DMS79 treated with DMSO at 0.1 percent for 48 hours (cell line): ENCODE results near the gene SLC2A14.
"Not testable (repeated sequence)": the region's sequence is repeated elsewhere in the genome, so short reads cannot be mapped to it uniquely, and the experiment has no call there.

Experiments
- DNase-seq: peaks from one replicate; lab custom pipeline; 2025; lab: John Stamatoyannopoulos, UW

SLC2A14 gene

DNA sequence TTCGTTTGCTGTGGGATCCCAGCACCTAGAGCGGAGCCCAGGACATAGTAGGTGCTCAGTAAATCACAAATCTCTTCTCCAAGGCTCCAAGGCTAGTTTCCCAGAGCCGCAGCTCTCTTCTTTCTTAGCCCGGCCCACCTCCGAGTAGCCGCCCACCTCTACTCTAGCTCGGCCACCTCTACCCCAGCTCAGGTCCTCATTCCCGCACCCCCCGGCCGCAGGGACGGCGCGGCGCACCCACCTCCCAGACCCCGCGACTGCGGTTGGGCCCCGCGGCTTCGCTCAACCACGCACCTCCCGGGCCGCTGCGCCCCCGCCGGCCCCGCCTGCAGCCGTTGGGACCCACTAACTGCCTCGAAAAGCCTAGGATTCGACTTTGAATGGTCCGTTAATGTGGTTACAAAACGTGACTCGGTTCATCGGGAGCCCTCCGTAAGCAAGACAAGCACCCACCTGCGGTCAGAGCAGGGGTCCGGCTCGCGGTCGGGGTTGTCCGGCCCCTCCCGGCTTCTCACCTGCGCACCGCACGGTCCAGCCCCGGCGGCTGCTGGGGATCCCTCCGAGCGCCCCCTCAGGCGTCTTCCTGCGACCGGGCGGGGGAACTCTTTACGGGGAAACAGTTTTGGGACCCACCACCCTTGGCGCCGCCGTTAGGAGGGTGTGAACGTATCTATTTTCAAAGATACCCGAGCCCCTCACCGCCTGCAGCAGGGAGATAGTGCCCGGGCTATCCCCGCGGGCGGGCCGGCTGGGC is at the start of gene SLC2A14:
TSS of gene SLC2A14 (minus strand) at position 350 of the 754 bp plus-strand sequence. CDS start 3,035 bp downstream, outside the sequence.
- DNase-seq: no peak

DNA sequence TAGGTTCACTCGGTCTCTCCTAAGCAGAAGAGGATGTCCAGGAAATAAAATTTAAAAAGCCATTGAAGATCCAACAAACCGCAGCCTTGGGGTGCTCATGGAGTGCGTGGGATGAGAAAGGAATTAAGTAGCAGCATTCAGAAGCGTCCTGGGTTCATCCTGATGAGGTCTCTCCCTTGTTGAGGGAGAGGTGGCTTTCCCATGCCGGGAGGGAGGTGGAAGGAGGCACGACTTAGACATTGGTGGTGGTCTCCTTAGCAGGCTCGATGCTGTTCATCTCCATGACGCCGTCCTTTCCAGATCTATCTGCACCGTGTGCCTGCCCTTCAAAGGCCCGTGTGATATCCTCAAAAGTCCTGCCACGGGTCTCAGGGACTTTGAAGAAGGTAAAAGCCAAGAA is 48.5 kb upstream of the SLC2A14 start:
- not testable (repeated sequence) for DNase-seq

DNA sequence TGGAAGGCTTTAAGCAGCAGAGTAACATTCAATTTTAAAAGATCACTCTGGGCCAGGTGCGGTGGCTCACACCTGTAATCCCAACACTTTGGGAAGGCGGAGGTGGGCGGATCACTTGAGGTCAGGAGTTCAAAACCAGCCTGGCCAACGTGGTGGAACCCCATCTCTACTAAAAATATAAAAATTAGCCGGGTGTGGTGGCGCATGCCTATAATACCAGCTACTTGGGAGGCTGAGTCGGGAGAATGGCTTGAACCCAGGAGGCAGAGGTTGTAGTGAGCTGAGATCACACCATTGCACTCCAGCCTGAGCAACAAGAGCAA is 45.5 kb upstream of the SLC2A14 start:
- DNase-seq: not testable (repeated sequence)

DNA sequence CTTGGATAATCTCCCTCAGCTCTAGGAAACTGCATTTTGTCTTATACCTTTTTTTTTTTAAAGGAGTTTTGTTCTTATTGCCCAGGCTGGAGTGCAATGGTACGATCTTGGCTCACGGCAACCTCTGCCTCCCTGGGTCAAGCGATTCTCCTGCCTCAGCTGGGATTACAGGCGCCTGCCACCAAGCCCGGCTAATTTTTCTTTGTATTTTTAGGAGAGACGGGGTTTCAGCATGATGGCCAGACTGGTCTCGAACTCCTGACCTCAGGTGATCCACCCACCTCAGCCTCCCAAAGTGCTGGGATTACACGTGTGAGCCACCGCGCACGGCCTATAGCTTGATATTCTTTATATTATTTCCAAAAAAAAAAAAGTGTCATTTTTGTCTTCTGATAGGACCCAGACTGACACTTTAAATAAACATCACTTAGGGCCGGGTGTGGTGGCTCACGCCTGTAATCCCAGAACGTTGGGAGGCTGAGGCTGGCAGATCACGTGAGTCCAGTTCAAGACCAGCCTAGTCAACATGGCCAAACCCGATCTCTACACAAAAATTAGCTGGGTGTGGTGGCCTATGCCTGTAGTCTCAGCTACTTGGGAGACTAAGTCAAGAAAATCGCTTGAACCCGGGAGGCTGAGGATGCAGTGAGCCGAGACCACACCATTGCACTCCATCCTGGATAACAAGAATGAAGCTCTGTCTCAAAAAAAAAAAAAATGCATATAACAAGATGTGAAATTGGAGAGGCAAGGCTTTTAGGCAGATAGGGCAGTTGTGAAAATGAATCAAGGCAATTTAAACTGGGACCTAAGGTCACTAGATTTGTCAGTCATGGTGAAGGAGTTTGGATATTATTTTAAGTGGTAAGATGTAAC is 44.9 kb upstream of the SLC2A14 start:
- no peak for DNase-seq

DNA sequence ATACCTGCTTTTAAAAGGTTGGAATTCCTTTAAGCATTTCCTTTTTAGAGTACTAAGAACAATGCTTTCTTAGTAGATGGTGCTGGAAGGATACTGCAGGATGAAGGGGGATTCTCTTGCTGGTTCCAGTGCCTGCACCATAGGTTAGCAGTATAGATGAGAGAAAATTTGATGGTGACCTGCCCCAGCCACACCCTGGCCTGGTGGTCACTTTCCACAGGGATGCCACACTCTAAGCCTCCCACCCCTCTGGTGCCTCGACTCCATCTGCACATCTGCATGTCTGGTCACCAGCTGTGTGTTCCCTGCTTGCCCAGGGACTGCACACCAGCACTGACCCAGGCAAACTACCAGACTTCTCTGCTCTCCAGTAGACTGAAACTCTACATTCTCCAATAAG is 44.2 kb upstream of the SLC2A14 start:
- no peak for DNase-seq

DNA sequence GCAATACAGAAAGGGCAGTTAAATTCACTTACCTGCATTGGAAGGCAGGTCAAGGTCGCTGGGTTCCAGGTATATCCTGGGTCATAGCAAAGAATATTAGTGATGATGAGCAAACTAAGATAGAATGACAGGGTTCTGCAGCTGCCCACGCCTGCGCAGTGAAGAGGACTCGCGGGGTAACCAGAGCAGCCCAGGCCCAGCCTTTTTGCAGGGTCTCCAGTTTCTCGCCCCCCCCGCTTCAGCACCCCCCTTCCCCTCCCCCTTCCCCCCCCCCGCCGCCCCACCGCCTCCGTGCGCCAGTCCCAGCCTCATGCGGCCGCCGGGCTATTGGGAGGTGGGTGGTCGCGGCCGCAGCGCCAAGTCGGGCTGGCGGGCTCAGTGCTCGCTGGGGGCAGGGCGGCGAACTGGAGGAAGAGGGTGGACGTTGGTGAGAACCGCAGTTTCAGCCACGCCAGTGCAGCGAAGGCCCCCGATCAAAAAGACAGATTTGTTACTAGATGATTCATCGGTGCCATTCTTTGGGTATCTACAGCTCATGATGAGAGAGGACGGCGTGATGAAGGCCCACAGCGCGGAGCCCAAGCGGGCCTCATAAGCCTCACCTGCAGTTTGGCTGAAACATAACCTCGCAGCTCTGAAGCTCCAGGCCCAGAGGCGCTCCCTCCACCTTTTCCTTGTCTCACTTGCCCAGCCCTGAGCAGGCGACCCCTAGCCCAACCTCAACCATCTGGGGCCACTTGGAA is 43.1 kb upstream of the SLC2A14 start:
- peak; percentile 37 for DNase-seq

DNA sequence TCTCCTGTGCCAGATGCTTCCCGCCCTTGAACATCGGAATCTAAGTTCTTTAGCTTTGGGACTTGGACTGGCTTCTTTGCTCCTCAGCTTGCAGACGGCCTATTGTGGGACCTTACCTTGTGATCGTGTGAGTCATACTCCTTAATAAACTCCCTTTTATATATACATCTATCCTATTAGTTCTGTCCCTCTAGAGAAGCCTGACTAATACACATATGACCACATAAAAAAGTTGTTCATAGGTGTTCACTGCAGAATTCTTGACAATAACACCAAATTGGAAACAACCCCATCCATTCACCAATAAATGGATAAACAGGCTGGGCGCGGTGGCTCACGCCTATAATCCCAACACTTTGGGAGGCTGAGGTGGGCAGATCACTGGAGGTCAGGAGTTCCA is 37.4 kb upstream of the SLC2A14 start:
- not testable (repeated sequence) for DNase-seq

DNA sequence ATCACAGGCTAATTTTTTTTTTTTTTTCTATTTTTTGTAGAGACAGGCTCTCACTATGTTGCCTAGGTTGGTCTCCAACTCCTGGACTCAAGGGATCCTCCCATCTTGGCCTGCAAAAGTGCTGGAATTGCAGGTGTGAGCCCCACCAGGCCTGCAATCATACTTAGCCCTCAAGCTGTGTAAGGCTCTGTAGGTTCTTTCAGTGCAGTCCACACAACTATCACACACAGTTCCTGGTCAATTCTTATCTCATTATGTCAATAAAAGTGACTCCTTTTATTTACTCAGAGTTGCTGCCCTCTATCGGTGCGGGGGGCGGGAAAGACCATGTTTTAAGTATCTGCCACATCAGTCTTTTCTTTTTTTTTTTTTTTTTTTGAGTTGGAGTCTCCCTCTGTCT is 34.3 kb upstream of the SLC2A14 start:
- DNase-seq: no peak

DNA sequence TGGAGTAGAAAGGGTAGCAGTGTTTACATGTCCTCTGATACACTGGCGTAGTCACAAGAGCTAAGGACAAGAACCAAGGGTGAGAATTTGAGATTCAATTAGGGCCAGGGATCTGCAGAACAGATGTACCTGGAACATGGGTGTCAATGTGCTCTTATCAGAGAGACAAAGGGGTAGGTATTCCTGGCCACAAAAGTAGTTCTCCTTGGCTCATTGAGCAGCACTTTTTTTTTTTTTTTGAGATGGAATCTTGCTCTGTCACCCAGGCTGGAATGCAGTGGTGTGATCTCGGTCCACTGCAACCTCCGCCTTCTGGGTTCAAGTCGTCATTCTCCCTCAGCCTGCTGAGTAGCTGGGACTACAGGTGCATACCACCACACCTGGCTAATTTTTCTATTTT is 33.6 kb upstream of the SLC2A14 start:
- not testable (repeated sequence) for DNase-seq

DNA sequence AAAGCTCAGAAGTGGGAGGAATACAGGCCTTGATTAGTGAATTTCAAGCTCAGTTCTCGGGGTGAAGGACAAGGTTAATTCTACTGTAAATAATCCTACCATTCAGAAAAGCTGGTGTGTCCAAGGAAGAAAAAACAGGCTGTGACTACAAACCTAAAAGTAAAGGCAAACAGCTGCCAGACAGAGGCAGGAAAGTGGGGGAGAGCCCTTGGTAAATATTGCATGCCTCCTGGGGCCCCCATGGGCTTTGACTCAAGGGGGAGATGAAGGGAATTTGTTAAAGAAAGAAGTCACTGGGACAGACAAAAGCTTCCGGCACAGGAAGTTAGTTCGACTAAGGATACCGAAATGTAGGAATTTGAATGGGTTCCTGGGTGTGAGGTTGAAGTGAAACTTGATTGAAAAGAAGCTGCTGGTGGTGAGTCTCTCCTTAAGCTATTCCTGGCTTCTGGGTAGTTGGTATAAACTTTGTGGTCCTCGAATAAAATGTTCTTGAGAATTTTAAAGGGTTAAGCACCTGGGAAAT is 32.9 kb upstream of the SLC2A14 start:
- DNase-seq: not testable (repeated sequence)

DNA sequence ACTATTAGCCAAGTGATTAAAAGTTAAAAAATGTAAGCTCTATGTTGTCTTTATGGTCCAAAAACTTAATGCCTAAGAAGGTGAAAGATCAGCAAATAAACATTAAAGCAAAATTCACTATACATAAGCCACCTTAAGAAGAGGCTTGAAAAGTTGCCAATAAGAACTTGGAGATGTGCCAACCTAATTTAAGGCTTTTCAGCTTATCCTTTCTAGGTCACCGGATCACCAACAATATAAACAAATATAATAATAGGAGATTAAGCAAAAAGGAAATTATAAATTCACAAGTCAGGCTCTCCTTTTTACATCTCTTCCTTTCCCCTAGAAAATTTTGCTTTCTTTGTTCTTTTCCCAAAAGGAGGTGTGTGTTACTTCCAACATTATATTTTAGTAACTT is 32.4 kb upstream of the SLC2A14 start:
- DNase-seq: peak; percentile 58

DNA sequence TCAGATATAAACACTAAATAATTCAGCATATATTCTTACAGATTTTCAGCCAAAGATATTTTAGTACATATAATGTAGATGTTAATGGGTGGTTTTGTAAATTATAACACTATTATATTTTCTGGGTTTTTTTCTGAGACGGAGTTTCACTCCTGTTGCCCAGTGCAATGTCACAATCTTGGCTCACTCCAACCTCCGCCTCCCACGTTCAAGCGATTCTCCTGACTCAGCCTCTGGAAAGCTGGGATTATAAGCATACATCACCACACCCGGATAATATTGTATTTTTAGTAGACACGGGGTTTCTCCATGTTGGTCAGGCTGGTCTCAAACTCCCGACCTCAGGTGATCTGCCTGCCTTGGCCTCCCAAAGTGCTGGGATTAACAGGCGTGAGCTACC is 29.7 kb upstream of the SLC2A14 start:
- not testable (repeated sequence) for DNase-seq

DNA sequence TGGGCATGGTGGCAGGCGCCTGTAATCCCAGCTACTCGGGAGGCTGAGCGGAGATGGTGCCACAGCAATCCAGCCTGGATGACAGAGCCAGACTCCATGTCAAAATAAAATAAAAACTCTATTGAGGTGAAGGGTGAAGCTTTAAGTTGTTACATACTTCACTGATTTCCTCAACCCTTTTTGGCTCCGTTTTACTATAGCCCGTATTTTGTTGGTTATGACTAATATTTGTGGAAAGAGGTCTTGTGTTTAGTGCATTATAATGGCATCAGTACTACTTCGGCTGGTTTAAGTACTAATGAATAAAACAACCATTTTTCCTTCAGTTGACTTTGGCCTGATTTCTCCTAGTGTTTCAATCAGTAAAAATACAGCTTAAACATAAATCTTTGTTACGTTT is 27.0 kb upstream of the SLC2A14 start:
- no peak for DNase-seq

DNA sequence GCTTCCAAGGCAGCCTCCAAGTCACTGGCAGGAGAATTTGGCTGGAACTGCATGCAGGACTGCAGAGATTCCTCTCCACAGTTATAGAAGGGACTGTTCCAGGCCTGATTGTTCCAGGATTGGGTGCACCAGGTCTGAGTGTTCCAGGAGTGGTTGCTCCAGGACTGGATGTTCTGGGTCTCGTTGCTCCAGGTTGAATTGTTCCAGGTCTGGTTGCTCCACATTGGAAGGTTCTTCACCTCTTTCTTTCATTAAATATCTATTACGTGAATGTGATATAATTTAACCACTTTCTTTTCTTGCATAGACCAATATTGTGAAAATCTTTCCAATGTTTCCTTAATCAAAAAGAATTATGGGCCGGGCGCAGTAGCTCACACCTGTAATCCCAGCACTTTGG is 24.0 kb upstream of the SLC2A14 start:
- DNase-seq: not testable (repeated sequence)

DNA sequence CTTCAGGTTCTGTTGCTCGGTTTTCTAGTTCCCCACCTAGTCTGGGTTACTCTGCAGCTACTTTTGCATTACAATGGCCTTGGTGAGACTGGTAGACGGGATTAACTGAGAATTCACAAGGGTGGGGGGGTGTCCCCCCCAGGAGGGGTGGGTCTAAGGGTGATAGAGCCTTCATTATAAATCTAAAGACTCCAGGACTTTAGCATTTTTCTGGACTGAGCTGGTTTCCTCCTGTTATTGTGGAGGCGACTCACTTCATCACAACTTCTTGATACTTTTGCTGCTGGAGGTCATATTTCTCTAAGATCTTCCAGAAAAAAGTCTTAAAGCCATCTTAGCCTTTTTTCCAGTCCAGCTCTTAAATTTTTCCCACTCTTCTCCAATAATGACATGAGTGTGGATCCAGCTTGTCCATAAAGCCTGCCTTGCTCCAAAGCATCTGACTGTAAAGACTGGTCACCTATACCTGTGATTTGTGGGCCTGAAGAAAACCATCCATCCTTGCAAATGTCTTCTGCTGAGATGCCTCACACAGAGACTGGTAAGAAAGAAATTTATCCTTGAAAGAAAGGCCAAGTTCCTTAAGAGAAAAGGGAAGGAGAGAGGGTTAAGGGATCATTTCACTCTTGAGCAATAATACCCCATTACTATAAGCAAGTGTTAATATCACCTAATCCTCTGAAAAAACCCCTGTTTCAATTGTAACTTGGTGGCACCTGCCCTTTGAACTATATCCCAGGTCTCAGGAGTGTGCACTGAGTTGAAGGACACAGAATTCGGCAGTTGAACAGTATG is 19.7 kb upstream of the SLC2A14 start:
- DNase-seq: no peak

DNA sequence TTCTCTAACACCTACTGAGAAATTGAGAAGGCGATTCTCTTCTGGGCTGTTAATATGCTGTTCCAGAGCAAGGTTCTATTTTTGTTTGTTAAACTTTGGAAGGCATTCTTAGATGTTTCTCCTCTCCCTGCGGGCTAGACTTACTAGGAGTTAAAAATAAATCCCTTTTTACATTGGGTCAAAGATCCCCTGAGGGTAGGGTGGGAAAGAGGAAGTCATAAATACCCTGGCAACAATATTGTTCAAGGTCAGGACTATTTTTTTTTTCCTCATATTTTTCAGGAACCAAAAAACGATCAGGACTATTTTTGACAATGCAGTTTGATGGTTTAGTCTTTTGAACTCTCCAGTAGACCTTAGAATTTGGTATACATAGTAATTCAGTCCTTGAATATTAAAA is 12.0 kb upstream of the SLC2A14 start:
- no peak for DNase-seq

DNA sequence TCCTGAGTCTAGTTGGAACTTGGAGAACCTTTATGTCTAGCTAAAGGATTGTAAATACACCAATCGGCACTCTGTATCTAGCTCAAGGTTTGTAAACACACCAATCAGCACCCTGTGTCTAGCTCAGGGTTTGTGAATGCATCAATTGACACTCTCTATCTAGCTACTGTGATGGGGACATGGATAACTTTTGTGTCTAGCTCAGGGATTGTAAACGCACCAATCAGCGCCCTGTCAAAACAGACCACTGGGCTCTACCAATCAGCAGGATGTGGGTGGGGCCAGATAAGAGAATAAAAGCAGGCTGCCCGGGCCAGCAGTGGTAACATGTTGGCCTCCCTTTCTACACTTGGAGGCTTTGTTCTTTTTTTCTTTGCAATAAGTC is 9.0 kb upstream of the SLC2A14 start:
- not testable (repeated sequence) for DNase-seq

DNA sequence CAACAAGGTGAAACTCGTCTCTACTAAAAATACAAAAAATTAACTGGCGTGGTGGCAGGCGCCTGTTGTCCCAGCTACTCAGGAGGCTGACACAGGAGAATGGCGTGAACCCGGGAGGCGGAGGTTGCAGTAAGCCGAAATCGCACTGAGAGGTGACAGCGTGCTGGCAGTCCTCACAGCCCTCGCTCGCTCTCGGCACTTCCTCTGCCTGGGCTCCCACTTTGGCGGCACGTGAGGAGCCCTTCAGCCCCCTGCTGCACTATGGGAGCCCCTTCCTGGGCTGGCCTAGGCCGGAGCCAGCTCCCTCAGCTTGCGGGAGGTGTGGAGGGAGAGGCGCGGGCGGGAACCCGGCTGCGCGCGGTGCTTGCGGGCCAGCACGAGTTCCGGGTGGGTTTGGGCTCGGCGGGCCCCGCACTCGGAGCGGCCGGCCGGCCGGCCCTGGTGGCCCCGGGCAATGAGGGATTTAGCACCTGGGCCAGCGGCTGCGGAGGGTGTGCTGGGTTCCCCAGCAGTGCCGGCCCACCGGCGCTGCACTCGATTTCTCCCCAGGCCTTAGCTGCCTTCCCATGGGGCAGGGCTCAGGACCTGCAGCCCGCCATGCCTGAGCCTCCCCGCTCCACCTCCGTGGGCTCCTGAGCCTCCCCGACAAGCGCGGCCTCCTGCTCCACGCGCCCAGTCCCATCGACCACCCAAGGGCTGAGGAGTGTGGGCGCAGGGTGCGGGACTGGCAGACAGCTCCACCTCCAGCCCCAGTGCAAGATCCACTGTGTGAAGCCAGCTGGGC is 8.4 kb upstream of the SLC2A14 start:
- DNase-seq: not testable (repeated sequence)

DNA sequence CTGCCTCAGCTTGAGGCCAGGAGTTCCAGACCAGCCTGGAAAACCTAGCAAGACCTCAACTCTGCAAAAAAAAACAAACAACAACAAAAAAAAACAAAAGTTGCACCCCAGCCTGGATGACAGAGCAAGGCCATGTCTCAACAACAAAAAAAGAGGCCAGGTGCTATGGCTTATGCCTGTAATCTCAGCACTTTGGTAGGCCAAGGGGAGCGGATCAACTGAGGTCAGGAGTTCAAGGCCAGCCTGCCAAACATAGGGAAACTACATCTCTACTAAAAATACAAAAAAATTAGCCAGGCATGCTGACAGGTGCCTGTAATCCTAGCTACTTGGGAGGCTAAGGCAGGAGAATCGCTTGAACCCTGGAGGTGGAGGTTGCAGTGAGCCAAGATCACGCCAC is 6.5 kb upstream of the SLC2A14 start:
- no peak for DNase-seq

DNA sequence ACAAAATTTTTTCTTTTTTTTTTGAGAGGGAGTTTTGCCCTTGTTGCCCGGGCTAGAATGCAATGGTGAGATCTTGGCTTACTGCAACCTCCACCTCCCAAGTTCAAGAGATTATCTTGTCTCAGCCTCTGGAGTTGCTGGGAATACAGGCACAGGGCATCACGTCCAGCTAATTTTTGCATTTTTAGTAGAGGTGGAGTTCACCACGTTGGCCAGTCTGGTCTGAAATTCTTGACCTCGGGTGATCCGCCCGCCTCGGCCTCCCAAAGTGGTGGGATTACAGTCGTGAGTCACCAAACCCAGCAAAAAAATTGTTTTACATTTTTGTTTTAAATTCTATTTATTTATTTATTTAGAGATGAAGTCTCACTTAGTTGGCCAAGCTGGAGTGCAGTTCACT is 4.7 kb upstream of the SLC2A14 start:
- DNase-seq: no peak

DNA sequence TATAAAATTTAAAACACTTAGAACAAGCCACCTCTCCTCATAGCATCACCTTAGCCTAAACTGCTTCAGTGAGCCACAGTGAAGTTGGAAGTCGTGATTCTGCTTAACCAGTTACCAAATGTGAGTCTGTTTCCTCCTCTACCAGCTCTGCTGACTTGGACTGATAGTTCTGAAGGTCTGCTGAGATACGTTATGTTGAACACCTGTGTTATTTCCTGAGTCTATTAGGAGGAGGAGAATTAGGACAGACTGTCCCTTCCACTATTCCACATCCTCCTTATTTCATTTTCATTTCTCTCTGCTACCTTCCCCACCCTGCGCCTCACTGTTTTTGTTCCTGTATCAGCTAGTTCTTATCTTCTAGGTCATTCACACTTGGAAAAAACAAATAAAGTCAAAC is 2.4 kb downstream of the SLC2A14 start:
- DNase-seq: no peak
